ENCODE results near the gene PPP1R14C. TPM values are rescaled to one million over a fixed set of nuclear protein-coding genes. Genes with fewer than 3 reads are reported as not detected.

PPP1R14C gene
- polyA plus RNA-seq, 1 donor (not counting 4 experiments of a cell fraction or from before 2014, with no cell fraction given): 50.6 TPM

DNA sequence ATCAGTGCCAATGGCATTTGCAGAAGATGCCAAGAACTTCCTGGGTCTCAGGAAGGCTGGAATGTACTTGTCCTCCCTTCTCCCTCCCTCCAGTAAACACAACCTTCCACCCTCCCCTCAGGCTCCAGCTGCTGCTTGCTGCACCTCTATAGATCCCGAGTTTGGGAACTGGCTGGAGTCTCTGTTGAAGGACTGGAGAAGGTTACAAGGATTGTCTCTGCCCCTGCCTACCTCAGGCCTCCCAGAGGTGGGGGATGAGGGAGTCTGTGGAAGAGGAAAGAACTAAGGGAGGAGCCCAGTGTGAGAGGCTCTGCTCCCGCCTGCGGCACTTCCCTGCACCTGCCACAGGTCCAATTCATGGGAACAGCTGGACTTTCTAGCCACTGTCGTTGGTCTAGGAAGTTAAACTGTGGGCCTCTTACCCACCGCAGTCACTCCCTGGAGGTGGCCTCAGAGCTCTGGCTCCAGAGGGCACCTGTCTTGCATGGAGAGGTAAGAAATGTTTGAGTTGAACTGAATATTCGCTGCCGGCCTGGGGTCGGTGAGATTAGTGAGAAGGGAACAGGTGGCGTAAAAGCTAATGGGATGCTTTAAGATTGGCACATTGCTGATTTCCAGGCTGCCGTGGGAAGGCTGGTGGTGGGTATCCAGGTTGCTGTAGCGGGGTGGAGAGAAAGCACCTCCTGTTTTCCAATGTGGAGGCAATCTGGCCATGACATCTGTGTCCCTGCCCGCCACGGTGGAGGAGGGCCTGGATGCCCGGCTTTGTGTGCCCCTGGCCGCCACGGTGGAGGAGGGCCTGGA, 54.3 kb downstream of the PPP1R14C start:
- Histone ChIP-seq H4K20me1 (ENCODE audit: control insufficient read depth, extremely low read depth, insufficient read depth, low read length) (no peaks in the 10 kb centered on the region), H3K4me3 (ENCODE audit: control insufficient read depth in 2 of 3, extremely low read depth in 1 of 3, insufficient read depth in 2 of 3, low read depth in 1 of 3, low read length in 3 of 3) (no peak overlapping the region), H3K4me2 (ENCODE audit: control insufficient read depth, extremely low read depth, insufficient read depth, low read depth, low read length) (no peak overlapping the region), H3K4me1 (ENCODE audit: control insufficient read depth, extremely low read depth, insufficient read depth, low read length) (peaks cover 36% of the 10 kb centered on the region), H3K9me3 (ENCODE audit: control insufficient read depth, low read depth, low read length) (no peaks in the 10 kb centered on the region), H2AFZ (ENCODE audit: control insufficient read depth, low read length) (no peak overlapping the region), H3K27ac (ENCODE audit: control insufficient read depth, insufficient read depth, low read length) (no peak overlapping the region), H3K27me3 (ENCODE audit: control insufficient read depth, extremely low read depth, insufficient read depth, low read length) (no peaks in the 10 kb centered on the region), H3K9ac (ENCODE audit: control insufficient read depth, extremely low read depth, insufficient read depth, low read length) (no peak overlapping the region), H3K9me1 (ENCODE audit: control insufficient read depth, extremely low read depth, insufficient read depth, low read length) (no peaks in the 10 kb centered on the region), H3K36me3 (ENCODE audit: control insufficient read depth in 2 of 2, extremely low read depth in 1 of 2, insufficient read depth in 2 of 2, low read length in 2 of 2) (peaks cover 0 to 4% of the 10 kb centered on the region in 2 experiments), H3K79me2 (ENCODE audit: control insufficient read depth, insufficient read depth, low read length) (peaks cover 62% of the 10 kb centered on the region)
- no peak for TF ChIP-seq EZH2 (IDR thresholded peaks at IDR 0.05; ENCODE audit: low read length)
- TF ChIP-seq, protein P1, sequence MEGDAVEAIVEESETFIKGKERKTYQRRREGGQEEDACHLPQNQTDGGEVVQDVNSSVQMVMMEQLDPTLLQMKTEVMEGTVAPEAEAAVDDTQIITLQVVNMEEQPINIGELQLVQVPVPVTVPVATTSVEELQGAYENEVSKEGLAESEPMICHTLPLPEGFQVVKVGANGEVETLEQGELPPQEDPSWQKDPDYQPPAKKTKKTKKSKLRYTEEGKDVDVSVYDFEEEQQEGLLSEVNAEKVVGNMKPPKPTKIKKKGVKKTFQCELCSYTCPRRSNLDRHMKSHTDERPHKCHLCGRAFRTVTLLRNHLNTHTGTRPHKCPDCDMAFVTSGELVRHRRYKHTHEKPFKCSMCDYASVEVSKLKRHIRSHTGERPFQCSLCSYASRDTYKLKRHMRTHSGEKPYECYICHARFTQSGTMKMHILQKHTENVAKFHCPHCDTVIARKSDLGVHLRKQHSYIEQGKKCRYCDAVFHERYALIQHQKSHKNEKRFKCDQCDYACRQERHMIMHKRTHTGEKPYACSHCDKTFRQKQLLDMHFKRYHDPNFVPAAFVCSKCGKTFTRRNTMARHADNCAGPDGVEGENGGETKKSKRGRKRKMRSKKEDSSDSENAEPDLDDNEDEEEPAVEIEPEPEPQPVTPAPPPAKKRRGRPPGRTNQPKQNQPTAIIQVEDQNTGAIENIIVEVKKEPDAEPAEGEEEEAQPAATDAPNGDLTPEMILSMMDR (optimal IDR thresholded peaks at IDR 0.05 in 1 of 3, IDR thresholded peaks at IDR 0.05 in 1 of 3, conservative IDR thresholded peaks at IDR 0.05 in 1 of 3; ENCODE audit: extremely low read depth in 1 of 3, insufficient read depth in 2 of 3, low read length in 3 of 3): no peak
- dilution Hi-C loops (cut with MboI; ENCODE audit: extremely low pct_ligation_motif_present, low sequenced_read_pairs): no loop called here
- no peak for DNase-seq (ENCODE audit: low read depth, low spot score)
- FAIRE-seq: peak; percentile 73

DNA sequence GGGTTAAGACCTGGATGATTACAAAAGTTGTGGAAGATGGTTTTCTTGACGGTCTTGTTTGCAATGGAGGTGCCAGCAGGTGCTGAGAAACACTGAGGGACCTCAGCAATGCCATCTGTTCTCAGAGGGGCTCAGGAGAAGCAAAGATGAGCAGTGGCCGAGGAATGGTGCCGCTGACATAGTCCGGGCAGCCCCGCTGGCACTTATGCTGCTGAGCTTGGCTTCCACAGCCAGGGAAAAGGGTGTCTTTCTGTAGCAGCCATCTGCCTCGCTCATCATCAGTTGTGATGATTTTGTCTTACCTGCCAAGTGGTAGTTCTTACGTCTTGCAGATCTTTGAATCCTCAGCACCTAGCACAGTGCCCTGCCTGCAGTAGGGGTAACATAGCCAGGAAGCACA, 55.7 kb downstream of the PPP1R14C start:
- no peaks in the 10 kb centered on the region for H4K20me1 ChIP-seq (ENCODE audit: control insufficient read depth, extremely low read depth, insufficient read depth, low read length)
- H3K9ac ChIP-seq (ENCODE audit: control insufficient read depth, extremely low read depth, insufficient read depth, low read length): no peak overlapping the region
- H3K36me3 ChIP-seq (ENCODE audit: control insufficient read depth in 2 of 2, extremely low read depth in 1 of 2, insufficient read depth in 2 of 2, low read length in 2 of 2): peaks cover 0 to 1% of the 10 kb centered on the region in 2 experiments
- no peak overlapping the region for H3K4me2 ChIP-seq (ENCODE audit: control insufficient read depth, extremely low read depth, insufficient read depth, low read depth, low read length)
- FAIRE-seq (no peak), DNase-seq (ENCODE audit: low read depth, low spot score) (no peak)
- H3K27me3 ChIP-seq (ENCODE audit: control insufficient read depth, extremely low read depth, insufficient read depth, low read length): no peaks in the 10 kb centered on the region
- no peak for TF ChIP-seq EZH2 (IDR thresholded peaks at IDR 0.05; ENCODE audit: low read length)
- TF ChIP-seq, protein P1 (optimal IDR thresholded peaks at IDR 0.05 in 1 of 3, IDR thresholded peaks at IDR 0.05 in 1 of 3, conservative IDR thresholded peaks at IDR 0.05 in 1 of 3; ENCODE audit: extremely low read depth in 1 of 3, insufficient read depth in 2 of 3, low read length in 3 of 3): no peak
- H3K4me1 ChIP-seq (ENCODE audit: control insufficient read depth, extremely low read depth, insufficient read depth, low read length): peaks cover 46% of the 10 kb centered on the region
- H3K4me3 ChIP-seq (ENCODE audit: control insufficient read depth in 2 of 3, extremely low read depth in 1 of 3, insufficient read depth in 2 of 3, low read depth in 1 of 3, low read length in 3 of 3): no peak overlapping the region
- H3K79me2 ChIP-seq (ENCODE audit: control insufficient read depth, insufficient read depth, low read length): peaks cover 55% of the 10 kb centered on the region
- H3K9me3 ChIP-seq (ENCODE audit: control insufficient read depth, low read depth, low read length): no peaks in the 10 kb centered on the region
- no peak overlapping the region for H3K27ac ChIP-seq (ENCODE audit: control insufficient read depth, insufficient read depth, low read length)
- no peak overlapping the region for H2AFZ ChIP-seq (ENCODE audit: control insufficient read depth, low read length)
- dilution Hi-C loops (cut with MboI; ENCODE audit: extremely low pct_ligation_motif_present, low sequenced_read_pairs): no loop called here
- H3K9me1 ChIP-seq (ENCODE audit: control insufficient read depth, extremely low read depth, insufficient read depth, low read length): no peaks in the 10 kb centered on the region

Data from keratinocyte (primary cell).